Lower leg skin (tissue), 4 donors: ENCODE data around the gene CIAPIN1. TPM values are rescaled to one million over a fixed set of nuclear protein-coding genes. Genes with fewer than 3 reads are reported as not detected.
"Not testable (repeated sequence)": the region's sequence is repeated elsewhere in the genome, so short reads cannot be mapped to it uniquely, and the experiment has no call there.

Experiments used
- DNase-seq, 2 donors: peaks; one replicate each; pipeline ENCODE4 v3.0.0-alpha.2; 2019; ENCODE audit warnings: low spot score in 2 of 2
- H3K4me3 ChIP-seq: fragments of 200-600 bp; sonication (generic); 2 replicates; pipeline ENCODE4 v1.5.1; 2017; ENCODE audit warnings: mild to moderate bottlenecking, low read depth; ENCODE audit not compliant: poor library complexity, severe bottlenecking
- CTCF ChIP-seq, 3 donors: fragments of 450-650 bp; IDR thresholded peaks; one replicate each; pipeline ENCODE4 v1.5.1; 2016; ENCODE audit warnings: antibody characterized with exemption in 3 of 3, mild to moderate bottlenecking in 3 of 3, moderate library complexity in 2 of 3
- POLR2A ChIP-seq, 2 donors: fragments of 450-650 bp; IDR thresholded peaks; one replicate each; pipeline ENCODE4 v1.6.1; 2016 to 2017; ENCODE audit warnings: antibody characterized with exemption in 2 of 2, mild to moderate bottlenecking in 1 of 2, moderate library complexity in 1 of 2
- WGBS, 2 donors: methylation state at CpG; one replicate each; pipeline ENCODE4 v1.1.5; 2018; 5-methylcytosine and 5-hydroxymethylcytosine counted together
- intact Hi-C: fragments of 100-400 bp; cut with DNase I; formaldehyde crosslinking; loops from one replicate; pipeline ENCODE4 v1.15.0; 2023; ENCODE audit warnings: low total_unique reads
- total RNA-seq, 4 donors: library from RNA; depleted of rRNA; stranded (reverse); fragments of >200 nt; gene quantifications; one replicate each; pipeline ENCODE4 v1.1.0, GENCODE V29; 2016

CIAPIN1 gene
- total RNA-seq, 4 donors from 2014 or later, result 20.9 to 40.8 (median 30.7) TPM

DNA sequence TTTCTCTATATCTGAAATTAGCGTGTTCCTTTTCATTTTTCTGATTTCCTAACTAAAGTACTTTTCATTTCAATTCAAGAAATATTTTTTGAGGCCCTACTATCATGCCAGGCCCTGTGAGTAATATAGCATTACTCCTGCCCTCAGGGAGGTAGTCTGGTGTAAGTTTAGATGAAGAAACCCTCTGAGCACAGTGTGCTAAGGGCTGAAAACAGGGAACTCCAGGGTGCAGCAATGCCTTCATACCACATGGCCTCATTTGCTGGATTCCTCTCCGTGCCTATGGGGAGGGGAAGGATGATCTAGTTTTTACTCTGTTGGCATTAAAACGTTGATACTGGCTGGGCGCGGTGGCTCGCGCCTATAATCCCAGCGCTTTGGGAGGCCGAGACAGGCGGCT, 4.8 kb upstream of the CIAPIN1 start:
- no peak for DNase-seq
- no peak overlapping the region for H3K4me3 ChIP-seq
- intact Hi-C loops, result no loop called here
- TF ChIP-seq POLR2A (IDR thresholded peaks at IDR 0.05) (no peak), CTCF (IDR thresholded peaks at IDR 0.05) (no peak)
- WGBS, 2 donors, result 91% methylated on average over 10 of the region's 10 CpGs

- TF ChIP-seq POLR2A (IDR thresholded peaks at IDR 0.05) (no peak), CTCF (IDR thresholded peaks at IDR 0.05) (no peak)
- DNase-seq, result peak in 1 of 2 donors; percentile 88
- WGBS, 2 donors, result 2% methylated on average over 20 to 28 of the region's 28 CpGs
- intact Hi-C loops, result no loop called here
- peak overlapping the region; percentile 94 for H3K4me3 ChIP-seq
These were observed 527 bp downstream of the CIAPIN1 start for GRCh38 chr16:57446531-57447185.

GRCh38 chr16:57445510-57445909, 1.7 kb downstream of the CIAPIN1 start:
- intact Hi-C loops, result no loop called here
- 92 to 93% methylated on average over 2 of the region's 2 CpGs for WGBS, 2 donors
- DNase-seq, result no peak
- no peak overlapping the region for H3K4me3 ChIP-seq
- no peak for TF ChIP-seq CTCF (IDR thresholded peaks at IDR 0.05)

DNA sequence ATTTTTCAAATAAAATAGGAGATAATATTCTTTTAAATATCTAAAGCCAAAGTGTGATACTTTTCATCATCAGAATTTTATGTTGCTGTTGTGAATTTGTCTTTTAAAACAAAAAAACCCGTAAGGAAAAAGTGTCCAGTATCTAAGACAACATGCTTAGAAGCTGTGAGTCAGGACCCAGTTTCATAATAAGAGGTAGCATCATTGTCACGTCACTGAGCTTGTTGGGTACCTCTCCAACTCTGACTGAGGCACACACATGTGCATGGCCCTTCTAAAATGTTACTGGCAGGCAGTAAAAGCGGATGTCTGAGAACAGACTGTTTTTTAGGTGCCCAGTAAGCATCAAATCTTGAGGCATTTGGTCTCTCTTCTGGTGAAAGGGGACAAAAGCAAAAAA, 2.5 kb downstream of the CIAPIN1 start:
- DNase-seq, result no peak
- 62 to 68% methylated on average over 3 of the region's 3 CpGs for WGBS, 2 donors
- TF ChIP-seq POLR2A (IDR thresholded peaks at IDR 0.05), result no peak
- TF ChIP-seq CTCF (IDR thresholded peaks at IDR 0.05), result no peak
- intact Hi-C loops, result no loop called here
- no peak overlapping the region for H3K4me3 ChIP-seq

- 97 to 99% methylated on average over 8 of the region's 8 CpGs for WGBS, 2 donors
- intact Hi-C loops, H3K4me3 ChIP-seq, DNase-seq: not testable (repeated sequence)
These were observed 6.6 kb downstream of the CIAPIN1 start for GRCh38 chr16:57440551-57440950.

GRCh38 chr16:57439947-57440346, 7.2 kb downstream of the CIAPIN1 start:
- whole genome bisulfite sequencing, 2 donors, result 95 to 98% methylated on average over 8 of the region's 8 CpGs

GRCh38 chr16:57435838-57436237, 11.3 kb downstream of the CIAPIN1 start:
- intact Hi-C loops, result no loop called here
- no peak for DNase-seq
- H3K4me3 ChIP-seq, result no peak overlapping the region
- 89 to 93% methylated on average over 1 of the region's 1 CpG for WGBS, 2 donors
- TF ChIP-seq CTCF (IDR thresholded peaks at IDR 0.05) (no peak), POLR2A (IDR thresholded peaks at IDR 0.05) (no peak)

More at GRCh38 chr16:57439947-57440346, 7.2 kb downstream of the CIAPIN1 start:
- intact Hi-C loops, DNase-seq, H3K4me3 ChIP-seq: not testable (repeated sequence)
